GM12878 (cell line): ENCODE data around the gene DEXI. TPM values are rescaled to one million over a fixed set of nuclear protein-coding genes. Genes with fewer than 3 reads are reported as not detected.

Source experiments
- MEF2A ChIP-seq: IDR thresholded peaks from 2 replicates; pipeline ENCODE4 v1.6.1; 2011; ENCODE audit warnings: low read depth, mild to moderate bottlenecking, low read length, moderate library complexity; ENCODE audit not compliant: insufficient read depth
- MTA2 ChIP-seq: fragments of 450-650 bp; IDR thresholded peaks from 2 replicates; pipeline ENCODE4 v1.6.1; 2016; ENCODE audit warnings: low read depth, mild to moderate bottlenecking, moderate library complexity
- MYC ChIP-seq: IDR thresholded peaks from 2 replicates; pipeline ENCODE4 v1.6.1; 2011; ENCODE audit warnings: mild to moderate bottlenecking, low read length, moderate library complexity, inconsistent platforms; ENCODE audit not compliant: insufficient read depth, insufficient replicate concordance, insufficient read length, severe bottlenecking
- NFYB ChIP-seq: IDR thresholded peaks from 2 replicates; pipeline ENCODE4 v1.6.1; 2011; ENCODE audit warnings: low read depth, mild to moderate bottlenecking, low read length, improper control_type of control experiment, moderate library complexity; ENCODE audit not compliant: insufficient read depth
- RAD21 ChIP-seq: IDR thresholded peaks from 2 replicates; pipeline ENCODE4 v1.6.1; 2011; ENCODE audit warnings: mild to moderate bottlenecking, low read depth, low read length, moderate library complexity; ENCODE audit not compliant: insufficient read depth
- RFX5 ChIP-seq: IDR thresholded peaks from 2 replicates; pipeline ENCODE4 v1.6.1; 2011; ENCODE audit warnings: low read depth, low read length, improper control_type of control experiment
- SIX5 ChIP-seq: IDR thresholded peaks from 2 replicates; pipeline ENCODE4 v1.6.1; 2011; ENCODE audit warnings: mild to moderate bottlenecking, low read depth, low read length, moderate library complexity; ENCODE audit not compliant: severe bottlenecking
- SREBF2 ChIP-seq: IDR thresholded peaks from 2 replicates; pipeline ENCODE4 v1.6.1; 2012; ENCODE audit warnings: mild to moderate bottlenecking, low read length
- TAF1 ChIP-seq: IDR thresholded peaks from 2 replicates; pipeline ENCODE4 v1.6.1; 2011; ENCODE audit warnings: mild to moderate bottlenecking, low read depth, low read length, borderline replicate concordance
- TCF3 ChIP-seq: IDR thresholded peaks from 2 replicates; pipeline ENCODE4 v1.6.1; 2012; ENCODE audit warnings: low read depth, mild to moderate bottlenecking, low read length, borderline replicate concordance; ENCODE audit not compliant: insufficient read depth
- polyA plus RNA-seq, 11 experiments: library from polyadenylated mRNA; depleted of rRNA in 4 of 11; unstranded in 6 of 11; stranded (reverse) in 5 of 11; fragments of >200 nt; fragmentation: Nextera tagmentation in 4 of 11; fragmentation: Illumina TruSeq in 1 of 11; extraction: Ambion mirVana in 4 of 11; extraction: Trizol in 1 of 11; gene quantifications; 1 replicate in 1 of 11; 2 replicates in 10 of 11; pipeline versions ENCODE4 v1.2.1 to v1.2.3, GENCODE V29; 2011 to 2016; ENCODE audit warnings: inconsistent platforms in 2 of 11, missing spikeins in 2 of 11, low read depth in 1 of 11
- total RNA-seq, 4 experiments: library from RNA; depleted of rRNA in 3 of 4; stranded (reverse); fragments of >200 nt in 3 of 4; fragmentation: Illumina TruSeq in 1 of 4; extraction: Trizol in 1 of 4; gene quantifications; 2 replicates each; pipeline versions ENCODE4 v1.2.1 to v1.2.3, GENCODE V29; 2013 to 2021
- TF ChIP-seq, protein P1 (sequence below): IDR thresholded peaks from 2 replicates; pipeline ENCODE4 v1.6.1; 2012; ENCODE audit warnings: low read depth, low read length, improper control_type of control experiment
- TF ChIP-seq, protein P2 (sequence below): fragments of 450-650 bp; IDR thresholded peaks from 2 replicates; pipeline ENCODE4 v1.6.1; 2017; ENCODE audit warnings: borderline replicate concordance
- TF ChIP-seq, protein P3 (sequence below): fragments of 450-650 bp; IDR thresholded peaks from 2 replicates; pipeline ENCODE4 v1.6.1; 2017; ENCODE audit warnings: mild to moderate bottlenecking, moderate library complexity
- TF ChIP-seq, protein P4 (sequence below): fragments of 450-650 bp; IDR thresholded peaks from 2 replicates; pipeline ENCODE4 v1.6.1; 2016; ENCODE audit warnings: mild to moderate bottlenecking, moderate library complexity, borderline replicate concordance
- TF ChIP-seq, protein P5 (sequence below): fragments of 450-650 bp; formaldehyde crosslinking; IDR thresholded peaks from 2 replicates; pipeline ENCODE4 v1.4.0; 2020; ENCODE audit warnings: mild to moderate bottlenecking, moderate library complexity

Gene DEXI
- total and polyA plus RNA-seq, 10 of the 15 experiments (the other 5 are each of a cell fraction or from before 2014, with no cell fraction given) = 1.4 to 26.3 (median 18.4) TPM

DNA sequence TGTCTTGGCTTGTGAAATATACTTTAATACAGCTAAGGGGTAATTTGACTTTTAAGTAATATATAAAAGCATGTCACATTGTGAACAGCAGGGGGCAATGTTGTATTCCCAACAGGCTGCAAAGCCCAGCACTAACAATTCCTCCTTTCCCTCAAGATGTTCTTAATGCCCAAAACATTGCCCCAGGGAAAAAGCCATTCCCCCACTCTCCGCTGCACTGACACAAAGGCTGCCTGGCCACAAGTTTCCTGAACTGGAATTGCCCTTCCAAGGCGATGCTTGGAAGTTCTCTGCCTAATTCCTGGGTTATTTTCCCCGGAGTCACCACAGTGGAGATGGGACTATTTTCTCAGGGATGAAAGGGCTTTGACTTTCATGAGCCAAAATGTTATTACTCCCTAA is 29.3 kb upstream of the DEXI start (continued):
- TF ChIP-seq, protein P1, sequence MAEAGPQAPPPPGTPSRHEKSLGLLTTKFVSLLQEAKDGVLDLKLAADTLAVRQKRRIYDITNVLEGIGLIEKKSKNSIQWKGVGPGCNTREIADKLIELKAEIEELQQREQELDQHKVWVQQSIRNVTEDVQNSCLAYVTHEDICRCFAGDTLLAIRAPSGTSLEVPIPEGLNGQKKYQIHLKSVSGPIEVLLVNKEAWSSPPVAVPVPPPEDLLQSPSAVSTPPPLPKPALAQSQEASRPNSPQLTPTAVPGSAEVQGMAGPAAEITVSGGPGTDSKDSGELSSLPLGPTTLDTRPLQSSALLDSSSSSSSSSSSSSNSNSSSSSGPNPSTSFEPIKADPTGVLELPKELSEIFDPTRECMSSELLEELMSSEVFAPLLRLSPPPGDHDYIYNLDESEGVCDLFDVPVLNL = no peak
- TF ChIP-seq, protein P2, sequence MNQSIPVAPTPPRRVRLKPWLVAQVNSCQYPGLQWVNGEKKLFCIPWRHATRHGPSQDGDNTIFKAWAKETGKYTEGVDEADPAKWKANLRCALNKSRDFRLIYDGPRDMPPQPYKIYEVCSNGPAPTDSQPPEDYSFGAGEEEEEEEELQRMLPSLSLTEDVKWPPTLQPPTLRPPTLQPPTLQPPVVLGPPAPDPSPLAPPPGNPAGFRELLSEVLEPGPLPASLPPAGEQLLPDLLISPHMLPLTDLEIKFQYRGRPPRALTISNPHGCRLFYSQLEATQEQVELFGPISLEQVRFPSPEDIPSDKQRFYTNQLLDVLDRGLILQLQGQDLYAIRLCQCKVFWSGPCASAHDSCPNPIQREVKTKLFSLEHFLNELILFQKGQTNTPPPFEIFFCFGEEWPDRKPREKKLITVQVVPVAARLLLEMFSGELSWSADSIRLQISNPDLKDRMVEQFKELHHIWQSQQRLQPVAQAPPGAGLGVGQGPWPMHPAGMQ = no peak
- TF ChIP-seq, protein P3, sequence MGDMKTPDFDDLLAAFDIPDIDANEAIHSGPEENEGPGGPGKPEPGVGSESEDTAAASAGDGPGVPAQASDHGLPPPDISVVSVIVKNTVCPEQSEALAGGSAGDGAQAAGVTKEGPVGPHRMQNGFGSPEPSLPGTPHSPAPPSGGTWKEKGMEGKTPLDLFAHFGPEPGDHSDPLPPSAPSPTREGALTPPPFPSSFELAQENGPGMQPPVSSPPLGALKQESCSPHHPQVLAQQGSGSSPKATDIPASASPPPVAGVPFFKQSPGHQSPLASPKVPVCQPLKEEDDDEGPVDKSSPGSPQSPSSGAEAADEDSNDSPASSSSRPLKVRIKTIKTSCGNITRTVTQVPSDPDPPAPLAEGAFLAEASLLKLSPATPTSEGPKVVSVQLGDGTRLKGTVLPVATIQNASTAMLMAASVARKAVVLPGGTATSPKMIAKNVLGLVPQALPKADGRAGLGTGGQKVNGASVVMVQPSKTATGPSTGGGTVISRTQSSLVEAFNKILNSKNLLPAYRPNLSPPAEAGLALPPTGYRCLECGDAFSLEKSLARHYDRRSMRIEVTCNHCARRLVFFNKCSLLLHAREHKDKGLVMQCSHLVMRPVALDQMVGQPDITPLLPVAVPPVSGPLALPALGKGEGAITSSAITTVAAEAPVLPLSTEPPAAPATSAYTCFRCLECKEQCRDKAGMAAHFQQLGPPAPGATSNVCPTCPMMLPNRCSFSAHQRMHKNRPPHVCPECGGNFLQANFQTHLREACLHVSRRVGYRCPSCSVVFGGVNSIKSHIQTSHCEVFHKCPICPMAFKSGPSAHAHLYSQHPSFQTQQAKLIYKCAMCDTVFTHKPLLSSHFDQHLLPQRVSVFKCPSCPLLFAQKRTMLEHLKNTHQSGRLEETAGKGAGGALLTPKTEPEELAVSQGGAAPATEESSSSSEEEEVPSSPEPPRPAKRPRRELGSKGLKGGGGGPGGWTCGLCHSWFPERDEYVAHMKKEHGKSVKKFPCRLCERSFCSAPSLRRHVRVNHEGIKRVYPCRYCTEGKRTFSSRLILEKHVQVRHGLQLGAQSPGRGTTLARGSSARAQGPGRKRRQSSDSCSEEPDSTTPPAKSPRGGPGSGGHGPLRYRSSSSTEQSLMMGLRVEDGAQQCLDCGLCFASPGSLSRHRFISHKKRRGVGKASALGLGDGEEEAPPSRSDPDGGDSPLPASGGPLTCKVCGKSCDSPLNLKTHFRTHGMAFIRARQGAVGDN = peak; percentile 21; the same call in 1 of the 2 replicates
- TF ChIP-seq, protein P4, sequence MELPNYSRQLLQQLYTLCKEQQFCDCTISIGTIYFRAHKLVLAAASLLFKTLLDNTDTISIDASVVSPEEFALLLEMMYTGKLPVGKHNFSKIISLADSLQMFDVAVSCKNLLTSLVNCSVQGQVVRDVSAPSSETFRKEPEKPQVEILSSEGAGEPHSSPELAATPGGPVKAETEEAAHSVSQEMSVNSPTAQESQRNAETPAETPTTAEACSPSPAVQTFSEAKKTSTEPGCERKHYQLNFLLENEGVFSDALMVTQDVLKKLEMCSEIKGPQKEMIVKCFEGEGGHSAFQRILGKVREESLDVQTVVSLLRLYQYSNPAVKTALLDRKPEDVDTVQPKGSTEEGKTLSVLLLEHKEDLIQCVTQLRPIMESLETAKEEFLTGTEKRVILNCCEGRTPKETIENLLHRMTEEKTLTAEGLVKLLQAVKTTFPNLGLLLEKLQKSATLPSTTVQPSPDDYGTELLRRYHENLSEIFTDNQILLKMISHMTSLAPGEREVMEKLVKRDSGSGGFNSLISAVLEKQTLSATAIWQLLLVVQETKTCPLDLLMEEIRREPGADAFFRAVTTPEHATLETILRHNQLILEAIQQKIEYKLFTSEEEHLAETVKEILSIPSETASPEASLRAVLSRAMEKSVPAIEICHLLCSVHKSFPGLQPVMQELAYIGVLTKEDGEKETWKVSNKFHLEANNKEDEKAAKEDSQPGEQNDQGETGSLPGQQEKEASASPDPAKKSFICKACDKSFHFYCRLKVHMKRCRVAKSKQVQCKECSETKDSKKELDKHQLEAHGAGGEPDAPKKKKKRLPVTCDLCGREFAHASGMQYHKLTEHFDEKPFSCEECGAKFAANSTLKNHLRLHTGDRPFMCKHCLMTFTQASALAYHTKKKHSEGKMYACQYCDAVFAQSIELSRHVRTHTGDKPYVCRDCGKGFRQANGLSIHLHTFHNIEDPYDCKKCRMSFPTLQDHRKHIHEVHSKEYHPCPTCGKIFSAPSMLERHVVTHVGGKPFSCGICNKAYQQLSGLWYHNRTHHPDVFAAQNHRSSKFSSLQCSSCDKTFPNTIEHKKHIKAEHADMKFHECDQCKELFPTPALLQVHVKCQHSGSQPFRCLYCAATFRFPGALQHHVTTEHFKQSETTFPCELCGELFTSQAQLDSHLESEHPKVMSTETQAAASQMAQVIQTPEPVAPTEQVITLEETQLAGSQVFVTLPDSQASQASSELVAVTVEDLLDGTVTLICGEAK = no peak
- no peak for TF ChIP-seq NFYB
- no peak for TF ChIP-seq TAF1
- TF ChIP-seq, protein P5, sequence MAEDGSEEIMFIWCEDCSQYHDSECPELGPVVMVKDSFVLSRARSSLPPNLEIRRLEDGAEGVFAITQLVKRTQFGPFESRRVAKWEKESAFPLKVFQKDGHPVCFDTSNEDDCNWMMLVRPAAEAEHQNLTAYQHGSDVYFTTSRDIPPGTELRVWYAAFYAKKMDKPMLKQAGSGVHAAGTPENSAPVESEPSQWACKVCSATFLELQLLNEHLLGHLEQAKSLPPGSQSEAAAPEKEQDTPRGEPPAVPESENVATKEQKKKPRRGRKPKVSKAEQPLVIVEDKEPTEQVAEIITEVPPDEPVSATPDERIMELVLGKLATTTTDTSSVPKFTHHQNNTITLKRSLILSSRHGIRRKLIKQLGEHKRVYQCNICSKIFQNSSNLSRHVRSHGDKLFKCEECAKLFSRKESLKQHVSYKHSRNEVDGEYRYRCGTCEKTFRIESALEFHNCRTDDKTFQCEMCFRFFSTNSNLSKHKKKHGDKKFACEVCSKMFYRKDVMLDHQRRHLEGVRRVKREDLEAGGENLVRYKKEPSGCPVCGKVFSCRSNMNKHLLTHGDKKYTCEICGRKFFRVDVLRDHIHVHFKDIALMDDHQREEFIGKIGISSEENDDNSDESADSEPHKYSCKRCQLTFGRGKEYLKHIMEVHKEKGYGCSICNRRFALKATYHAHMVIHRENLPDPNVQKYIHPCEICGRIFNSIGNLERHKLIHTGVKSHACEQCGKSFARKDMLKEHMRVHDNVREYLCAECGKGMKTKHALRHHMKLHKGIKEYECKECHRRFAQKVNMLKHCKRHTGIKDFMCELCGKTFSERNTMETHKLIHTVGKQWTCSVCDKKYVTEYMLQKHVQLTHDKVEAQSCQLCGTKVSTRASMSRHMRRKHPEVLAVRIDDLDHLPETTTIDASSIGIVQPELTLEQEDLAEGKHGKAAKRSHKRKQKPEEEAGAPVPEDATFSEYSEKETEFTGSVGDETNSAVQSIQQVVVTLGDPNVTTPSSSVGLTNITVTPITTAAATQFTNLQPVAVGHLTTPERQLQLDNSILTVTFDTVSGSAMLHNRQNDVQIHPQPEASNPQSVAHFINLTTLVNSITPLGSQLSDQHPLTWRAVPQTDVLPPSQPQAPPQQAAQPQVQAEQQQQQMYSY (CRISPR knock-in tag) = no peak
- no peak for TF ChIP-seq MYC
- TF ChIP-seq SIX5 = no peak
- TF ChIP-seq TCF3 = no peak
- TF ChIP-seq MEF2A = no peak
- no peak for TF ChIP-seq SREBF2
- TF ChIP-seq RAD21 = peak; percentile 82
- no peak for TF ChIP-seq MTA2
- TF ChIP-seq RFX5 = no peak
